ENCODE measurements around the gene GXYLT1.

DNA sequence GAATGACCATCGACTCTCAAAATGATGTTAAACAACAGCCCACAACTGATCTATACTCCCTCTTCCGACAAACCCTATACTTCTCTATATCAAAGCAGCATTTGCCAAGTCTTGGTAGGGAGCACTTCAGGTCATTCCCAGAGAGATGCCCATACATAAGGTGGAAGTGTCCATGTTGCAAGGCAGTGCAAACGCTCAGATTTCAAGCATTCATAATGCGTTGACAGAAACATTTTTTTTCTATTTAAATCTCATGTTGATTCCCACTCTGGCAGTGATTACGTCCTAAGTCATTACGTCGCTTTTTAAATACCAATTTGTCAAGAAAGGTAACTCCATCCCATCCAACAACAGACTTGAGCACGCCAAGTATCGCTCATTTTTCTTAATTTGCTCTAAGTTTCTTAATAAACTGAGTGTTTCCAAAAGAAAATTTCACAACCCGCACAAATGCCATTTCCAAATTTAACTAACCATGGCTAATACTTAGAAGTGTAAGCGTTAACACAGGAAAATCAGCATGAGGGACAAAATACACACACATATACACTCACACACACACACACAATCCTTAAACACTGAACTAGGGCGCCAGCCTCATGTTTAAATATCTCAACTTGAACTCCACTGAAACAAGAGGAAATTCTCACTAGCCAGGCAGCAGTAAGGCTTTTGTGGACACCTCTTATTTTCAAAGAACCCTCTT is 1.1 kb downstream of the GXYLT1 start:
- no peak for TF ChIP-seq EZH2 (IDR thresholded peaks at IDR 0.05)
- no peak for TF ChIP-seq POLR2AphosphoS5 (IDR thresholded peaks at IDR 0.05; ENCODE audit: borderline replicate concordance, low read depth, low read length)
